Measurements from ENCODE around the gene C5. TPM values are rescaled to one million over a fixed set of nuclear protein-coding genes. Genes with fewer than 3 reads are reported as not detected.

C5 gene
- total RNA-seq, 1 experiment from 2014 or later, result 0.74 TPM

DNA sequence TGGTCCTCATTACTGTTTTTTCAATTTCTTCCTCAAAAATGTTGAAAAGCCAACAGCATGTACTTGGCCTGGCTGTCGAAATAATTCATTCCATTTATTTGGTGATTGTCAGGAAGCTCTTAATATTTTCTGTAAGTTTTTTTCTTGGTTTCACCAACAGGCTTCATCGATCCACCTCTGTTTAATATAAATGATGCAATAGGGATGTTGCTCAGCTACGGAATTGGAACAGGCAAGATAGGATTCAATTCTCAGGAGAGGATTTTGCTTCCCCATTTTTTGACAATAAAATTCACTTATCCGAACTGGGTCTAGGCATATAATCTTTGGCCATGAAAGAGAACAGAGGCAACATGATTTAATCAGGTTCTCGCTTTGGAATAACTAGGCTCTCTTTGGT, 30.8 kb downstream of the C5 start:
- Histone ChIP-seq H2BK12ac (ENCODE audit: insufficient read length, low read depth, low read length) (no peak overlapping the region), H3T11ph (ENCODE audit: low read length) (no peak overlapping the region), H3K79me1 (ENCODE audit: insufficient read depth, low read depth, low read length, poor library complexity, severe bottlenecking) (no peaks in the 10 kb centered on the region), H3K27me3 (ENCODE audit: insufficient read depth, low read length) (no peaks in the 10 kb centered on the region), H3K56ac (ENCODE audit: insufficient read length, low read depth, low read length) (no peak overlapping the region), H3K9me3 (ENCODE audit: control insufficient read depth, low read depth, low read length) (no peaks in the 10 kb centered on the region), H3K14ac (ENCODE audit: insufficient read depth, low read length) (no peak overlapping the region), H4K20me1 (ENCODE audit: control insufficient read depth, insufficient read depth, insufficient read length) (no peaks in the 10 kb centered on the region), H2AK5ac (ENCODE audit: insufficient read length, low read length) (no peak overlapping the region), H2BK20ac (ENCODE audit: low read depth, low read length, poor library complexity, severe bottlenecking) (no peak overlapping the region), H3K4ac (ENCODE audit: low read depth, low read length) (no peak overlapping the region), H3K27ac (ENCODE audit: insufficient read length, low read depth, low read length) (no peak overlapping the region), H3K79me2 (ENCODE audit: insufficient read depth, low read length) (no peaks in the 10 kb centered on the region), H4K91ac (ENCODE audit: insufficient read length, low read depth, low read length) (no peak overlapping the region), H3K9ac (ENCODE audit: extremely low read depth, insufficient read length, low read length) (no peak overlapping the region), H3K23me2 (ENCODE audit: insufficient read length, low read depth, low read length, poor library complexity, severe bottlenecking) (no peaks in the 10 kb centered on the region), H2AFZ (ENCODE audit: low read length) (no peak overlapping the region), H3K4me2 (ENCODE audit: insufficient read depth, insufficient read length, low read length) (no peak overlapping the region), H3K4me1 (ENCODE audit: insufficient read depth, low read length) (no peaks in the 10 kb centered on the region; the same call in 1 of the 2 replicates), H4K8ac (replicated peaks; ENCODE audit: insufficient read length, low read depth, low read length) (no peak overlapping the region), H2BK5ac (ENCODE audit: insufficient read length, low read length) (no peak overlapping the region), H4K5ac (ENCODE audit: insufficient read length, low read depth, low read length) (no peak overlapping the region), H2BK15ac (ENCODE audit: low read depth, low read length) (no peak overlapping the region), H2BK120ac (ENCODE audit: low read depth, low read length, poor library complexity, severe bottlenecking) (no peak overlapping the region), H3K18ac (ENCODE audit: insufficient read length, low read depth, low read length) (no peak overlapping the region), H3K23ac (ENCODE audit: insufficient read length, low read depth, low read length) (no peak overlapping the region)
- TF ChIP-seq, protein P1, sequence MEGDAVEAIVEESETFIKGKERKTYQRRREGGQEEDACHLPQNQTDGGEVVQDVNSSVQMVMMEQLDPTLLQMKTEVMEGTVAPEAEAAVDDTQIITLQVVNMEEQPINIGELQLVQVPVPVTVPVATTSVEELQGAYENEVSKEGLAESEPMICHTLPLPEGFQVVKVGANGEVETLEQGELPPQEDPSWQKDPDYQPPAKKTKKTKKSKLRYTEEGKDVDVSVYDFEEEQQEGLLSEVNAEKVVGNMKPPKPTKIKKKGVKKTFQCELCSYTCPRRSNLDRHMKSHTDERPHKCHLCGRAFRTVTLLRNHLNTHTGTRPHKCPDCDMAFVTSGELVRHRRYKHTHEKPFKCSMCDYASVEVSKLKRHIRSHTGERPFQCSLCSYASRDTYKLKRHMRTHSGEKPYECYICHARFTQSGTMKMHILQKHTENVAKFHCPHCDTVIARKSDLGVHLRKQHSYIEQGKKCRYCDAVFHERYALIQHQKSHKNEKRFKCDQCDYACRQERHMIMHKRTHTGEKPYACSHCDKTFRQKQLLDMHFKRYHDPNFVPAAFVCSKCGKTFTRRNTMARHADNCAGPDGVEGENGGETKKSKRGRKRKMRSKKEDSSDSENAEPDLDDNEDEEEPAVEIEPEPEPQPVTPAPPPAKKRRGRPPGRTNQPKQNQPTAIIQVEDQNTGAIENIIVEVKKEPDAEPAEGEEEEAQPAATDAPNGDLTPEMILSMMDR (conservative IDR thresholded peaks at IDR 0.05), result no peak
- Mint-ChIP-seq H3K4me3 (no peak overlapping the region), H3K27ac (no peak overlapping the region), H3K27me3 (ENCODE audit: low read depth) (peaks cover 8% of the 10 kb centered on the region), H3K4me1 (peaks cover 2 to 3% of the 10 kb centered on the region in 2 experiments; a peak in 2 of 4 replicates), H3K36me3 (ENCODE audit: insufficient read depth in 1 of 3, low read depth in 3 of 3) (no peaks in the 10 kb centered on the region), H3K9me3 (no peaks in the 10 kb centered on the region; a peak in 1 of 5 replicates)
- no peak for DNase-seq
- no CpG with 5 or more reads among the region's 5 CpGs for WGBS (ENCODE audit: extremely low coverage, insufficient read length, low lambda C conversion rate)

Measured in H9 (cell line).